Measurements from ENCODE around the gene GALE. TPM values are rescaled to one million over a fixed set of nuclear protein-coding genes. Genes with fewer than 3 reads are reported as not detected.
"Not testable (repeated sequence)": the region's sequence is repeated elsewhere in the genome, so short reads cannot be mapped to it uniquely, and the experiment has no call there.

GALE gene
- total RNA-seq, 1 experiment from 2014 or later = 114 TPM

- peaks cover 5% of the 10 kb centered on the region; the same call in 1 of the 2 replicates for H3K36me3 ChIP-seq (ENCODE audit: control insufficient read depth, insufficient read depth, low read length)
- no peaks in the 10 kb centered on the region for H3K9me3 ChIP-seq (ENCODE audit: control insufficient read depth, insufficient read depth, low read depth, low read length)
- intact Hi-C loops (cut with micrococcal nuclease; ENCODE audit: unreplicated experiment) (no loop called here), in situ Hi-C loops (cut with HindIII; ENCODE audit: low pct_unique_long_range_greater_than_20kb, low sequenced_read_pairs) (no loop called here)
- ChIA-PET POLR2A (no interaction called here), CTCF (no interaction called here)
- no peak overlapping the region for H3K27ac ChIP-seq (ENCODE audit: low read length)
- no peaks in the 10 kb centered on the region for H3K27me3 ChIP-seq (ENCODE audit: control insufficient read depth, insufficient read depth, low read length)
- H3K4me3 ChIP-seq (ENCODE audit: low read depth in 2 of 2, low read length in 2 of 2) = no peak overlapping the region
- TF ChIP-seq REST (IDR thresholded peaks at IDR 0.05; ENCODE audit: insufficient read depth in 1 of 2, low read depth in 2 of 2, low read length in 1 of 2) (no peak), CTCF (IDR thresholded peaks at IDR 0.05) (no peak; the same call in 1 of the 2 replicates), SIN3A (IDR thresholded peaks at IDR 0.05; ENCODE audit: borderline replicate concordance, insufficient read depth, low read depth, low read length) (no peak), POLR2AphosphoS5 (IDR thresholded peaks at IDR 0.05; ENCODE audit: low read depth, low read length) (no peak), TCF7L2 (IDR thresholded peaks at IDR 0.05; ENCODE audit: low read depth, low read length) (no peak)
- no TSS peak for BruUV-seq (replicated peaks)
- ATAC-seq (no peak), DNase-seq (ENCODE audit: low read depth, low spot score) (no peak)
- H3K4me1 ChIP-seq (ENCODE audit: control insufficient read depth, insufficient read depth, low read length) = peaks cover 14% of the 10 kb centered on the region
Observed at GRCh38 chr1:23804183-23804835, 3.8 kb upstream of the GALE start.

- Histone ChIP-seq H3K9me3 (ENCODE audit: control insufficient read depth, insufficient read depth, low read depth, low read length) (no peaks in the 10 kb centered on the region), H3K27me3 (ENCODE audit: control insufficient read depth, insufficient read depth, low read length) (no peaks in the 10 kb centered on the region), H3K27ac (ENCODE audit: low read length) (no peak overlapping the region), H3K36me3 (ENCODE audit: control insufficient read depth, insufficient read depth, low read length) (peaks cover 8% of the 10 kb centered on the region; the same call in 1 of the 2 replicates), H3K4me1 (ENCODE audit: control insufficient read depth, insufficient read depth, low read length) (peaks cover 21% of the 10 kb centered on the region), H3K4me3 (ENCODE audit: low read depth in 2 of 2, low read length in 2 of 2) (no peak overlapping the region)
- intact Hi-C loops (cut with micrococcal nuclease; ENCODE audit: unreplicated experiment) = no loop called here
- no peak for DNase-seq (ENCODE audit: low read depth, low spot score)
- POLR2A ChIA-PET = no interaction called here
- no peak for TF ChIP-seq SIN3A (IDR thresholded peaks at IDR 0.05; ENCODE audit: borderline replicate concordance, insufficient read depth, low read depth, low read length)
- TF ChIP-seq CTCF (IDR thresholded peaks at IDR 0.05) = no peak
- no peak for TF ChIP-seq REST (IDR thresholded peaks at IDR 0.05; ENCODE audit: insufficient read depth in 1 of 2, low read depth in 2 of 2, low read length in 1 of 2)
- TF ChIP-seq TCF7L2 (IDR thresholded peaks at IDR 0.05; ENCODE audit: low read depth, low read length) = no peak
- TF ChIP-seq POLR2AphosphoS5 (IDR thresholded peaks at IDR 0.05; ENCODE audit: low read depth, low read length) = no peak
- CTCF ChIA-PET = no interaction called here
- no TSS peak for BruUV-seq (replicated peaks)
- no peak for ATAC-seq
- in situ Hi-C loops (cut with HindIII; ENCODE audit: low pct_unique_long_range_greater_than_20kb, low sequenced_read_pairs) = no loop called here
Observed at GRCh38 chr1:23803674-23804073, 3.1 kb upstream of the GALE start.

- H3K27me3 ChIP-seq (ENCODE audit: control insufficient read depth, insufficient read depth, low read length); H3K27ac ChIP-seq (ENCODE audit: low read length); in situ Hi-C loops (cut with HindIII; ENCODE audit: low pct_unique_long_range_greater_than_20kb, low sequenced_read_pairs); H3K4me3 ChIP-seq (ENCODE audit: low read depth in 2 of 2, low read length in 2 of 2); intact Hi-C loops (cut with micrococcal nuclease; ENCODE audit: unreplicated experiment); H3K9me3 ChIP-seq (ENCODE audit: control insufficient read depth, insufficient read depth, low read depth, low read length); BruUV-seq (replicated peaks); H3K36me3 ChIP-seq (ENCODE audit: control insufficient read depth, insufficient read depth, low read length); DNase-seq (ENCODE audit: low read depth, low spot score); ATAC-seq: not testable (repeated sequence)
- CTCF ChIA-PET = interaction anchor here (0.6 to 0.7 kb wide), 4 partner anchors 87 to 225 kb away, joined by 3 to 5 read pairs (median 4); no protein-coding TSS in a partner anchor
- POLR2A ChIA-PET = interaction anchor here (0.6 to 1.0 kb wide), 2 partner anchors 20 to 62 kb away, joined by 3 to 12 read pairs; no protein-coding TSS in a partner anchor
- peaks cover 21% of the 10 kb centered on the region for H3K4me1 ChIP-seq (ENCODE audit: control insufficient read depth, insufficient read depth, low read length)
Observed at GRCh38 chr1:23802809-23803342, 2.3 kb upstream of the GALE start.
